Effector CD4-positive, alpha-beta T cell (primary cell): ENCODE results near the gene KIAA0232.

Experiments
- DNase-seq: peaks from one replicate; pipeline ENCODE4 v3.0.0-alpha.2; 2020
- total RNA-seq: gene quantifications from one replicate; lab custom pipeline; 2026; lab: John Stamatoyannopoulos, UW

KIAA0232 gene
- total RNA-seq = 49.3 reads per million, percentile 68 among the genes with 10 or more reads in this experiment

GRCh38 chr4:6782147-6782845, at the start of gene KIAA0232:
Gene KIAA0232, plus strand, starts transcription at chr4:6782727. Its CDS starts 41,727 bp downstream, at chr4:6824454.
- peak; percentile 85 for DNase-seq

GRCh38 chr4:6733358-6734164, 49.0 kb upstream of the KIAA0232 start:
- no peak for DNase-seq

GRCh38 chr4:6734165-6734786, 48.3 kb upstream of the KIAA0232 start:
- DNase-seq = no peak

- DNase-seq = no peak
Measured at GRCh38 chr4:6739920-6740319, 42.6 kb upstream of the KIAA0232 start.

GRCh38 chr4:6740347-6740746, 42.2 kb upstream of the KIAA0232 start:
- no peak for DNase-seq

- DNase-seq = no peak
Measured at GRCh38 chr4:6742507-6742906, 40.0 kb upstream of the KIAA0232 start.

- DNase-seq = no peak
Measured at GRCh38 chr4:6742989-6743388, 39.5 kb upstream of the KIAA0232 start.

- no peak for DNase-seq
Measured at GRCh38 chr4:6746721-6747293, 35.7 kb upstream of the KIAA0232 start.

GRCh38 chr4:6747294-6748051, 35.1 kb upstream of the KIAA0232 start:
- DNase-seq = no peak

- DNase-seq = no peak
Measured at GRCh38 chr4:6748286-6748685, 34.2 kb upstream of the KIAA0232 start.

GRCh38 chr4:6749340-6750171, 33.0 kb upstream of the KIAA0232 start:
- DNase-seq = no peak

- no peak for DNase-seq
Measured at GRCh38 chr4:6750286-6751221, 32.0 kb upstream of the KIAA0232 start.

- DNase-seq = no peak
Measured at GRCh38 chr4:6751611-6752485, 30.7 kb upstream of the KIAA0232 start.

GRCh38 chr4:6752486-6752829, 30.1 kb upstream of the KIAA0232 start:
- DNase-seq = no peak

- no peak for DNase-seq
Measured at GRCh38 chr4:6753103-6753560, 29.4 kb upstream of the KIAA0232 start.

GRCh38 chr4:6753891-6754290, 28.6 kb upstream of the KIAA0232 start:
- DNase-seq = no peak

GRCh38 chr4:6754481-6755087, 27.9 kb upstream of the KIAA0232 start:
- no peak for DNase-seq

- no peak for DNase-seq
Measured at GRCh38 chr4:6755088-6755753, 27.3 kb upstream of the KIAA0232 start.
